ENCODE measurements around the gene MAP6. TPM values are rescaled to one million over a fixed set of nuclear protein-coding genes. Genes with fewer than 3 reads are reported as not detected.

MAP6 gene
- total RNA-seq, 1 experiment from 2014 or later = not detected

- H3K27ac ChIP-seq = no peak overlapping the region
- H3K79me2 ChIP-seq (ENCODE audit: low read depth) = peaks cover 46% of the 10 kb centered on the region
- intact Hi-C loops (cut with micrococcal nuclease; ENCODE audit: unreplicated experiment) = no loop called here
- peaks cover 49% of the 10 kb centered on the region for H3F3A ChIP-seq (ENCODE audit: insufficient read depth, low read depth)
- H3K9me3 ChIP-seq (ENCODE audit: insufficient read depth, low read depth) = no peaks in the 10 kb centered on the region
- POLR2A ChIA-PET (ENCODE audit: unreplicated experiment) = no interaction called here
- BruUV-seq (replicated peaks) = no TSS peak
- peaks cover 62% of the 10 kb centered on the region for H4K20me1 ChIP-seq (ENCODE audit: insufficient read depth)
- no peak for TF ChIP-seq CTCF (conservative IDR thresholded peaks at IDR 0.05)
- TF ChIP-seq EZH2 (IDR thresholded peaks at IDR 0.05; ENCODE audit: low read depth) = no peak
- peaks cover 52% of the 10 kb centered on the region for H3K36me3 ChIP-seq (ENCODE audit: low read depth)
- H3K27me3 ChIP-seq (ENCODE audit: insufficient read depth, low read depth) = no peaks in the 10 kb centered on the region
- no peak overlapping the region for H2AFZ ChIP-seq
- H3K4me3 ChIP-seq = no peak overlapping the region
- H3K9me2 ChIP-seq (ENCODE audit: insufficient read depth) = no peaks in the 10 kb centered on the region
- H3K4me2 ChIP-seq = no peak overlapping the region
- DNase-seq = no peak
- peaks cover 17% of the 10 kb centered on the region for H3K4me1 ChIP-seq (replicated peaks; ENCODE audit: insufficient read depth)
- CTCF ChIA-PET = no interaction called here
Observed at GRCh38 chr11:75568616-75569219, 100.1 kb downstream of the MAP6 start.

GRCh38 chr11:75567971-75568370 is 100.9 kb downstream of the MAP6 start:
- peaks cover 22% of the 10 kb centered on the region for H3K4me1 ChIP-seq (replicated peaks; ENCODE audit: insufficient read depth)
- H3K27ac ChIP-seq = no peak overlapping the region
- no TSS peak for BruUV-seq (replicated peaks)
- DNase-seq = no peak
- ChIA-PET CTCF (no interaction called here), POLR2A (ENCODE audit: unreplicated experiment) (no interaction called here)
- TF ChIP-seq EZH2 (IDR thresholded peaks at IDR 0.05; ENCODE audit: low read depth) = no peak
- no peak for TF ChIP-seq CTCF (conservative IDR thresholded peaks at IDR 0.05)
- intact Hi-C loops (cut with micrococcal nuclease; ENCODE audit: unreplicated experiment) = no loop called here
- H3F3A ChIP-seq (ENCODE audit: insufficient read depth, low read depth) = peaks cover 42% of the 10 kb centered on the region
- peaks cover 53% of the 10 kb centered on the region for H3K79me2 ChIP-seq (ENCODE audit: low read depth)
- no peaks in the 10 kb centered on the region for H3K9me2 ChIP-seq (ENCODE audit: insufficient read depth)
- peaks cover 68% of the 10 kb centered on the region for H4K20me1 ChIP-seq (ENCODE audit: insufficient read depth)
- no peak overlapping the region for H3K4me3 ChIP-seq
- no peaks in the 10 kb centered on the region for H3K9me3 ChIP-seq (ENCODE audit: insufficient read depth, low read depth)
- H2AFZ ChIP-seq = no peak overlapping the region
- peaks cover 52% of the 10 kb centered on the region for H3K36me3 ChIP-seq (ENCODE audit: low read depth)
- no peak overlapping the region for H3K4me2 ChIP-seq
- no peaks in the 10 kb centered on the region for H3K27me3 ChIP-seq (ENCODE audit: insufficient read depth, low read depth)

- H4K20me1 ChIP-seq (ENCODE audit: insufficient read depth) = peaks cover 68% of the 10 kb centered on the region
Observed at GRCh38 chr11:75566763-75567279, 102.0 kb downstream of the MAP6 start.

More at GRCh38 chr11:75566763-75567279, 102.0 kb downstream of the MAP6 start:
- no peaks in the 10 kb centered on the region for H3K9me3 ChIP-seq (ENCODE audit: insufficient read depth, low read depth)
- H3K79me2 ChIP-seq (ENCODE audit: low read depth) = peaks cover 63% of the 10 kb centered on the region
- H3F3A ChIP-seq (ENCODE audit: insufficient read depth, low read depth) = peaks cover 32% of the 10 kb centered on the region; the same call in 1 of the 2 replicates
- no peaks in the 10 kb centered on the region for H3K9me2 ChIP-seq (ENCODE audit: insufficient read depth)
- DNase-seq = no peak
- no peak overlapping the region for H3K4me2 ChIP-seq
- TF ChIP-seq EZH2 (IDR thresholded peaks at IDR 0.05; ENCODE audit: low read depth) (no peak), CTCF (conservative IDR thresholded peaks at IDR 0.05) (no peak)
- no peak overlapping the region for H3K4me3 ChIP-seq
- POLR2A ChIA-PET (ENCODE audit: unreplicated experiment) = no interaction called here
- H3K27ac ChIP-seq = no peak overlapping the region
- CTCF ChIA-PET = no interaction called here
- no peaks in the 10 kb centered on the region for H3K27me3 ChIP-seq (ENCODE audit: insufficient read depth, low read depth)
- H3K4me1 ChIP-seq (replicated peaks; ENCODE audit: insufficient read depth) = peaks cover 22% of the 10 kb centered on the region
- no TSS peak for BruUV-seq (replicated peaks)
- intact Hi-C loops (cut with micrococcal nuclease; ENCODE audit: unreplicated experiment) = no loop called here
- no peak overlapping the region for H2AFZ ChIP-seq
- H3K36me3 ChIP-seq (ENCODE audit: low read depth) = peaks cover 45% of the 10 kb centered on the region

Data from PC-9 (cell line).